PC-3 (cell line): ENCODE results near the gene WDR6. TPM values are rescaled to one million over a fixed set of nuclear protein-coding genes. Genes with fewer than 3 reads are reported as not detected.

Source experiments
- ATAC-seq: fragments of 200-7000 bp; cut with Tn5 transposase; 2 replicates; pipeline ENCODE4 v1.9.1; 2020; ENCODE audit warnings: mild to moderate bottlenecking, moderate library complexity
- BruUV-seq: library from RNA; stranded (reverse); fragments of 400-500 nt; replicated peaks from 2 replicates; lab custom pipeline; 2021; lab: Mats Ljungman, UMichigan
- CTCF ChIA-PET: fragments of 300-600 bp; sonication (Branson Sonifier 250); formaldehyde crosslinking; loops from one replicate; lab custom pipeline; 2022; ENCODE audit warnings: antibody characterized with exemption; lab: Charles Lee
- POLR2A ChIA-PET: fragments of 300-600 bp; sonication (Branson Sonifier 250); formaldehyde crosslinking; loops from one replicate; lab custom pipeline; 2022; ENCODE audit warnings: antibody characterized with exemption; ENCODE audit not compliant: unreplicated experiment; lab: Charles Lee
- DNase-seq: peaks from one replicate; pipeline ENCODE4 v3.0.0-alpha.2; 2015
- H2AFZ ChIP-seq: fragments of 300-600 bp; sonication (generic); 2 replicates; pipeline ENCODE4 v1.6.0; 2016; ENCODE audit warnings: antibody characterized with exemption, low read length
- H3F3A ChIP-seq: fragments of 300-600 bp; sonication (generic); one replicate; pipeline ENCODE4 v1.6.0; 2017; ENCODE audit warnings: antibody characterized with exemption, low read length, control low read depth, mild to moderate bottlenecking; ENCODE audit not compliant: unreplicated experiment
- H3K27ac ChIP-seq: fragments of 300-600 bp; sonication (generic); 2 replicates; pipeline ENCODE4 v1.5.1; 2016; ENCODE audit warnings: mild to moderate bottlenecking, low read length
- H3K27me3 ChIP-seq: fragments of 300-600 bp; sonication (generic); 2 replicates; pipeline ENCODE4 v1.6.1; 2016; ENCODE audit warnings: low read length, mixed read lengths
- H3K36me3 ChIP-seq: fragments of 300-600 bp; sonication (generic); 2 replicates; pipeline ENCODE4 v1.6.1; 2016; ENCODE audit warnings: low read depth, mixed run types, low read length, mixed read lengths
- H3K4me1 ChIP-seq: fragments of 300-600 bp; sonication (generic); 2 replicates; pipeline ENCODE4 v1.5.1; 2016; ENCODE audit warnings: low read length; ENCODE audit not compliant: insufficient read depth
- H3K4me2 ChIP-seq: fragments of 300-600 bp; sonication (generic); 2 replicates; pipeline ENCODE4 v1.6.0; 2016; ENCODE audit warnings: low read length
- H3K4me3 ChIP-seq: fragments of 300-600 bp; sonication (generic); 2 replicates; pipeline ENCODE4 v1.5.1; 2016; ENCODE audit warnings: mild to moderate bottlenecking, low read length, mixed read lengths
- H3K79me2 ChIP-seq: fragments of 300-600 bp; sonication (generic); 2 replicates; pipeline ENCODE4 v1.6.1; 2017; ENCODE audit warnings: low read length, mixed read lengths
- H3K9ac ChIP-seq: fragments of 300-600 bp; sonication (generic); 2 replicates; pipeline ENCODE4 v1.6.0; 2016; ENCODE audit warnings: mild to moderate bottlenecking, low read length
- H3K9me2 ChIP-seq: fragments of 300-600 bp; sonication (generic); replicated peaks from 2 replicates; pipeline ENCODE4 v1.6.1; 2016; ENCODE audit warnings: mixed run types, low read length, mixed read lengths
- H3K9me3 ChIP-seq: fragments of 300-600 bp; sonication (generic); 2 replicates; pipeline ENCODE4 v1.6.1; 2016; ENCODE audit warnings: low read length, mixed read lengths
- H4K20me1 ChIP-seq: fragments of 300-600 bp; sonication (generic); 2 replicates; pipeline ENCODE4 v1.6.1; 2016; ENCODE audit warnings: low read length, mixed read lengths
- CTCF ChIP-seq: fragments of 300-600 bp; sonication (generic); conservative IDR thresholded peaks from 2 replicates; pipeline ENCODE4 v1.5.1; 2017; ENCODE audit warnings: antibody characterized with exemption, low read depth, mild to moderate bottlenecking, low read length
- EZH2 ChIP-seq: fragments of 300-600 bp; sonication (generic); IDR thresholded peaks from one replicate; pipeline ENCODE4 v1.6.1; 2017; ENCODE audit warnings: antibody characterized with exemption, mild to moderate bottlenecking, low read length; ENCODE audit not compliant: unreplicated experiment
- EZH2phosphoT487 ChIP-seq: fragments of 300-600 bp; sonication (generic); IDR thresholded peaks from 2 replicates; pipeline ENCODE4 v1.6.1; 2018; ENCODE audit warnings: mild to moderate bottlenecking, antibody characterized with exemption, low read length, borderline replicate concordance
- intact Hi-C: fragments of 100-400 bp; cut with micrococcal nuclease; formaldehyde crosslinking; loops from 2 replicates; pipeline ENCODE4 v1.9.0; 2023
- total RNA-seq: library from RNA; depleted of rRNA; stranded (reverse); fragments of >200 nt; gene quantifications from 2 replicates; pipeline ENCODE4 v1.2.3, GENCODE V29; 2014

WDR6 gene
- total RNA-seq, 1 experiment from 2014 or later = 92.7 TPM

- ATAC-seq = no peak
- no peak for DNase-seq
- H3K9ac ChIP-seq = no peak overlapping the region
- H3K9me2 ChIP-seq = no peaks in the 10 kb centered on the region
- no peak overlapping the region for H3K27ac ChIP-seq
- ChIA-PET CTCF (no interaction called here), POLR2A (interaction anchor here (0.6 kb wide), 1 partner anchor 672 kb away, joined by 4 read pairs; no protein-coding TSS in a partner anchor)
- H3K9me3 ChIP-seq = no peaks in the 10 kb centered on the region
- TF ChIP-seq CTCF (no peak), EZH2 (no peak), EZH2phosphoT487 (no peak)
- no peak overlapping the region for H2AFZ ChIP-seq
- H4K20me1 ChIP-seq = no peaks in the 10 kb centered on the region
- intact Hi-C loops = no loop called here
- BruUV-seq = no TSS peak
- no peak overlapping the region for H3K4me3 ChIP-seq
- H3K4me1 ChIP-seq = no peaks in the 10 kb centered on the region
- no peaks in the 10 kb centered on the region for H3F3A ChIP-seq
- no peak overlapping the region for H3K4me2 ChIP-seq
- peaks cover 59% of the 10 kb centered on the region for H3K36me3 ChIP-seq
- H3K79me2 ChIP-seq = no peaks in the 10 kb centered on the region
- no peaks in the 10 kb centered on the region for H3K27me3 ChIP-seq
Observed at GRCh38 chr3:48974076-48974864, 32.9 kb upstream of the WDR6 start.

- no peak for ATAC-seq
- intact Hi-C loops = no loop called here
- no peak overlapping the region for H2AFZ ChIP-seq
- H3K4me3 ChIP-seq = no peak overlapping the region
- no peaks in the 10 kb centered on the region for H3F3A ChIP-seq
- H4K20me1 ChIP-seq = no peaks in the 10 kb centered on the region
- H3K9me2 ChIP-seq = no peaks in the 10 kb centered on the region
- no peaks in the 10 kb centered on the region for H3K9me3 ChIP-seq
- H3K27ac ChIP-seq = no peak overlapping the region
- no TSS peak for BruUV-seq
- H3K79me2 ChIP-seq = no peaks in the 10 kb centered on the region
- H3K27me3 ChIP-seq = no peaks in the 10 kb centered on the region
- no peaks in the 10 kb centered on the region for H3K4me1 ChIP-seq
- DNase-seq = no peak
- ChIA-PET CTCF (no interaction called here), POLR2A (interaction anchor here (0.5 kb wide), 1 partner anchor 244 kb away, joined by 10 read pairs; no protein-coding TSS in a partner anchor)
- H3K4me2 ChIP-seq = no peak overlapping the region
- TF ChIP-seq CTCF = no peak
- TF ChIP-seq EZH2 = no peak
- TF ChIP-seq EZH2phosphoT487 = no peak
- H3K36me3 ChIP-seq = peaks cover 47% of the 10 kb centered on the region
- no peak overlapping the region for H3K9ac ChIP-seq
Observed at GRCh38 chr3:48979451-48979850, 27.7 kb upstream of the WDR6 start.

- H3K27ac ChIP-seq = no peak overlapping the region
- TF ChIP-seq CTCF (no peak), EZH2phosphoT487 (no peak), EZH2 (no peak)
- CTCF ChIA-PET = no interaction called here
- no peaks in the 10 kb centered on the region for H4K20me1 ChIP-seq
- no peak for ATAC-seq
- no peak for DNase-seq
- no peak overlapping the region for H3K9ac ChIP-seq
- H3K9me2 ChIP-seq = no peaks in the 10 kb centered on the region
- no peaks in the 10 kb centered on the region for H3F3A ChIP-seq
- intact Hi-C loops = no loop called here
- POLR2A ChIA-PET = no interaction called here
- no peak overlapping the region for H3K4me2 ChIP-seq
- peaks cover 44% of the 10 kb centered on the region for H3K36me3 ChIP-seq
- H3K27me3 ChIP-seq = no peaks in the 10 kb centered on the region
- no TSS peak for BruUV-seq
- H3K79me2 ChIP-seq = no peaks in the 10 kb centered on the region
- no peak overlapping the region for H2AFZ ChIP-seq
- no peaks in the 10 kb centered on the region for H3K9me3 ChIP-seq
- H3K4me1 ChIP-seq = no peaks in the 10 kb centered on the region
- H3K4me3 ChIP-seq = no peak overlapping the region
Observed at GRCh38 chr3:48980295-48980694, 26.9 kb upstream of the WDR6 start.
